Measurements from ENCODE around the gene RNASE13.

RNASE13 gene

GRCh38 chr14:21037156-21037555, 2.5 kb upstream of the RNASE13 start:
- Histone ChIP-seq H3K36me3 (replicated peaks) (no peaks in the 10 kb centered on the region), H3K27ac (no peak overlapping the region), H3K4me3 (ENCODE audit: low read depth, low read length) (no peak overlapping the region), H3K27me3 (replicated peaks) (peaks cover 2% of the 10 kb centered on the region)
- no peak for TF ChIP-seq CTCF (IDR thresholded peaks at IDR 0.05; ENCODE audit: low read depth, low read length, missing control alignments)
- in situ Hi-C loops (cut with HindIII; ENCODE audit: low pct_ligation_motif_present, low sequenced_read_pairs), result no loop called here
- no peak for DNase-seq

DNA sequence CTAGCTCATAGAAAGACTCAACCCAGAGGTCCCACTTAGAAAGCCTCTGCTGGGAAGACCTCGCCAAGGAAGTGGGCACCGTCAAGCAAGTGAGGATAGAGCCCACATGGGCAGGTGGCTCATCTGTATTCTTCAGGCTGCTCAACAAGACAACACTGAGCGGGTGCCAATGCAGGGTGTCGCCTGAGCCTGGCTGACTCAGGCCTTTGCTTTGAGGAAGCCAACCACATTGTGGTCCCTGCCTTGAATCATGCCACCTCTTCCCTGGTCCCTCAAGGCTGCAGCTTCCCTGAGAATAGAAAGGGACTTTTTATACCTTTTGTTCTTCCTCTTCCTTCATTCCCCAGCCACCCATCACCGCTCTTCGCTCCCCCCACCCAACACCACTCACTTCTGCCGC, 2.1 kb upstream of the RNASE13 start:
- TF ChIP-seq CTCF (IDR thresholded peaks at IDR 0.05; ENCODE audit: low read depth, low read length, missing control alignments), result no peak
- H3K27ac ChIP-seq, result no peak overlapping the region
- no peaks in the 10 kb centered on the region for H3K36me3 ChIP-seq (replicated peaks)
- in situ Hi-C loops (cut with HindIII; ENCODE audit: low pct_ligation_motif_present, low sequenced_read_pairs), result no loop called here
- H3K27me3 ChIP-seq (replicated peaks), result peaks cover 2% of the 10 kb centered on the region
- DNase-seq, result no peak
- H3K4me3 ChIP-seq (ENCODE audit: low read depth, low read length), result no peak overlapping the region

DNA sequence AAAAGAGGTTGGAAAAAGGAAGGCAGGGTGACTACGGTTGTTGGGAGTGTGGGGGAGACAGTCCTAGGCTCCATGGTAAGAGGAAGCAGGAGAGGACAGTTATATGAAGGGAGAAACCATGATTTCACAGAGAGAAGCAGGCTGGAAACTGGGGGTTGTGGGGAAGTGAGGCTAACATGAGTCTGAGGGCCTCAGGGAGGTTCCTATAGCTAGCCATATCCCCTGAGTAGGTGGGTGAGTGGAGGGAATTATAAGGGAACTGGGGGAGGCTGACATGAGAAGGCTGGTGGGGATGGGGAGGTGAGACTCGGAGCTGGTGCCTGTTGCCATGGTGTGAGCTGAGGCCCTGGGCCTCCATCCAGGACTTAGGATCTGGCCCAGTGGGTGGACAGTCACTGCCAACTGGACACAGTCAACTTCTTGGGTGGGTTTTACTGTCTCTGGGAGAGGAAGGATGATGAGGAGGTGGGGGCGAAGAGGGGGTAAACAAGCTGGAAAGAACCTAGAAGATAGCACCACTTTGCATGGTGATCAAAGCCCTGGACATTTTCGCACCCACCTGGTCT, 1.4 kb downstream of the RNASE13 start:
- Histone ChIP-seq H3K27ac (no peak overlapping the region), H3K4me3 (ENCODE audit: low read depth, low read length) (no peak overlapping the region), H3K27me3 (replicated peaks) (peaks cover 2% of the 10 kb centered on the region), H3K36me3 (replicated peaks) (no peaks in the 10 kb centered on the region)
- in situ Hi-C loops (cut with HindIII; ENCODE audit: low pct_ligation_motif_present, low sequenced_read_pairs), result no loop called here
- no peak for TF ChIP-seq CTCF (IDR thresholded peaks at IDR 0.05; ENCODE audit: low read depth, low read length, missing control alignments)
- no peak for DNase-seq

GRCh38 chr14:21032326-21033132, 2.1 kb downstream of the RNASE13 start:
- Histone ChIP-seq H3K27ac (no peak overlapping the region), H3K27me3 (replicated peaks) (peaks cover 2% of the 10 kb centered on the region), H3K4me3 (ENCODE audit: low read depth, low read length) (no peak overlapping the region), H3K36me3 (replicated peaks) (no peaks in the 10 kb centered on the region)
- DNase-seq, result no peak
- TF ChIP-seq CTCF (IDR thresholded peaks at IDR 0.05; ENCODE audit: low read depth, low read length, missing control alignments), result no peak
- in situ Hi-C loops (cut with HindIII; ENCODE audit: low pct_ligation_motif_present, low sequenced_read_pairs), result no loop called here

DNA sequence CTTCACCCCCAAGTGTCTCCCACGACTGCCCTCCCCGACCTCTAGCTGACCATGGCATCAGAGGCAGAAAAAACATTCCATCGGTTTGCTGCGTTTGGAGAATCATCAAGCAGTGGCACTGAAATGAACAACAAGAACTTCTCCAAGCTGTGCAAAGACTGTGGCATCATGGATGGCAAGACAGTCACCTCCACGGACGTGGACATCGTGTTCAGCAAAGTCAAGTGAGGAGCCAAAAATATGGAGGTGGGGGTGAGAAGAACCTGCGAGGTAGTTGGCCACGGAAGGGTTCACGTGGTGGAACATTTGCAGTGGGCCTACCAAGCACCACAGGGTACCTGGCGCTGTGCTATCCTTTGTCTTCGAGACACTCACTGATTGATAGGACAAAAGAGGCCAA, 4.1 kb downstream of the RNASE13 start:
- no peak for TF ChIP-seq CTCF (IDR thresholded peaks at IDR 0.05; ENCODE audit: low read depth, low read length, missing control alignments)
- Histone ChIP-seq H3K27ac (no peak overlapping the region), H3K36me3 (replicated peaks) (no peaks in the 10 kb centered on the region), H3K4me3 (ENCODE audit: low read depth, low read length) (no peak overlapping the region), H3K27me3 (replicated peaks) (peaks cover 2% of the 10 kb centered on the region)
- no peak for DNase-seq
- in situ Hi-C loops (cut with HindIII; ENCODE audit: low pct_ligation_motif_present, low sequenced_read_pairs), result no loop called here

All from brain microvascular endothelial cell (primary cell).